Neural cell (in vitro differentiated cells): ENCODE data around the gene TSC22D3. TPM values are rescaled to one million over a fixed set of nuclear protein-coding genes. Genes with fewer than 3 reads are reported as not detected.

Experiments
- H2AFZ ChIP-seq: fragments of 200-600, 300-800 bp; sonication (generic), shearing (Covaris generic); 2 replicates; pipeline ENCODE4 v1.6.0; 2014; ENCODE audit warnings: low read depth, mild to moderate bottlenecking, antibody characterized with exemption, low read length, moderate library complexity
- H3F3A ChIP-seq: fragments of 200-600 bp; shearing (Covaris generic); 2 replicates; pipeline ENCODE4 v1.6.1; 2016; ENCODE audit warnings: mild to moderate bottlenecking, moderate library complexity, mixed read lengths, antibody characterized with exemption, low read length; ENCODE audit not compliant: insufficient read depth, poor library complexity, severe bottlenecking
- H3K27ac ChIP-seq: fragments of 200-600, 300-800 bp; sonication (generic), shearing (Covaris generic); 2 replicates; pipeline ENCODE4 v1.5.1; 2014; ENCODE audit warnings: mild to moderate bottlenecking, low read length, moderate library complexity
- H3K27me3 ChIP-seq: fragments of 300-800, 200-600 bp; sonication (generic), shearing (Covaris generic); 2 replicates; pipeline ENCODE4 v1.6.0; 2014; ENCODE audit warnings: mild to moderate bottlenecking, low read depth, low read length, moderate library complexity; ENCODE audit not compliant: insufficient read depth
- H3K36me3 ChIP-seq: fragments of 300-800, 200-600 bp; sonication (generic), shearing (Covaris generic); 2 replicates; pipeline ENCODE4 v1.5.1; 2014; ENCODE audit warnings: mild to moderate bottlenecking, antibody characterized with exemption, low read length, moderate library complexity; ENCODE audit not compliant: insufficient read depth
- H3K4me2 ChIP-seq: fragments of 300-800, 200-600 bp; sonication (generic), shearing (Covaris generic); 2 replicates; pipeline ENCODE4 v1.6.0; 2014; ENCODE audit warnings: mild to moderate bottlenecking, low read length
- H3K4me3 ChIP-seq: fragments of 300-800, 200-600 bp; sonication (generic), shearing (Covaris generic); 2 replicates; pipeline ENCODE4 v1.5.1; 2014; ENCODE audit warnings: mild to moderate bottlenecking, low read length, moderate library complexity
- H3K79me2 ChIP-seq: fragments of 200-600 bp; shearing (Covaris generic); replicated peaks from 2 replicates; pipeline ENCODE4 v1.6.0; 2014; ENCODE audit warnings: mild to moderate bottlenecking, low read length, moderate library complexity; ENCODE audit not compliant: insufficient read depth
- H3K9ac ChIP-seq: fragments of 300-800, 200-600 bp; sonication (generic), shearing (Covaris generic); 2 replicates; pipeline ENCODE4 v1.6.1; 2016; ENCODE audit warnings: mild to moderate bottlenecking, low read length, mixed read lengths
- H3K9me2 ChIP-seq: fragments of 200-600 bp; shearing (Covaris generic); 2 replicates; pipeline ENCODE4 v1.6.1; 2016; ENCODE audit warnings: mild to moderate bottlenecking, low read length, mixed read lengths; ENCODE audit not compliant: insufficient read depth
- H3K9me3 ChIP-seq: fragments of 200-600, 300-800 bp; sonication (generic), shearing (Covaris generic); 2 replicates; pipeline ENCODE4 v1.6.1; 2016; ENCODE audit warnings: mild to moderate bottlenecking, mixed run types, low read length, moderate library complexity, mixed read lengths
- H4K20me1 ChIP-seq: fragments of 200-600 bp; shearing (Covaris generic); 2 replicates; pipeline ENCODE4 v1.6.1; 2016; ENCODE audit warnings: mild to moderate bottlenecking, mixed run types; ENCODE audit not compliant: insufficient read depth
- EP300 ChIP-seq: fragments of 450-650 bp; conservative IDR thresholded peaks from 2 replicates; pipeline ENCODE4 v1.6.1; 2014; ENCODE audit warnings: antibody characterized with exemption, mild to moderate bottlenecking, moderate library complexity; ENCODE audit not compliant: poor library complexity, severe bottlenecking
- EZH2 ChIP-seq: fragments of 200-600, 300-800 bp; shearing (Covaris generic), sonication (generic); IDR thresholded peaks from 2 replicates; pipeline ENCODE4 v1.6.1; 2014; ENCODE audit warnings: antibody characterized with exemption, low read length, borderline replicate concordance, mild to moderate bottlenecking; ENCODE audit not compliant: insufficient read depth, poor library complexity, severe bottlenecking
- MXI1 ChIP-seq: fragments of 450-650 bp; conservative IDR thresholded peaks from 2 replicates; pipeline ENCODE4 v1.6.1; 2014; ENCODE audit warnings: antibody characterized with exemption, mild to moderate bottlenecking; ENCODE audit not compliant: poor library complexity, severe bottlenecking
- POLR2AphosphoS5 ChIP-seq: IDR thresholded peaks from 2 replicates; pipeline ENCODE4 v1.6.1; 2012
- RAD21 ChIP-seq: fragments of 450-650 bp; conservative IDR thresholded peaks from 2 replicates; pipeline ENCODE4 v1.6.1; 2014; ENCODE audit warnings: antibody characterized with exemption, mild to moderate bottlenecking, moderate library complexity
- SMC3 ChIP-seq: fragments of 450-650 bp; conservative IDR thresholded peaks from 2 replicates; pipeline ENCODE4 v1.6.1; 2014; ENCODE audit warnings: antibody characterized with exemption, mild to moderate bottlenecking, moderate library complexity; ENCODE audit not compliant: poor library complexity
- TAF1 ChIP-seq: IDR thresholded peaks from 2 replicates; pipeline ENCODE4 v1.6.1; 2012; ENCODE audit warnings: low read depth
- polyA plus RNA-seq: library from polyadenylated mRNA; depleted of rRNA; stranded (reverse); fragments of >200 nt; gene quantifications from 2 replicates; pipeline ENCODE4 v1.2.3, GENCODE V29; 2014
- TF ChIP-seq, protein P1 (sequence below): IDR thresholded peaks from 2 replicates; pipeline ENCODE4 v1.6.1; 2012; ENCODE audit warnings: borderline replicate concordance
- TF ChIP-seq, protein P2 (sequence below): fragments of 450-650 bp; IDR thresholded peaks from 2 replicates; pipeline ENCODE4 v1.5.1; 2014; ENCODE audit warnings: antibody characterized with exemption, mild to moderate bottlenecking, moderate library complexity; ENCODE audit not compliant: poor library complexity, severe bottlenecking

Gene TSC22D3
- polyA plus RNA-seq, 1 donor from 2014 or later: 96.8 TPM

GRCh38 chrX:107742700-107743191 lies 32.8 kb downstream of the TSC22D3 start:
- no peaks in the 10 kb centered on the region for H3K9me2 ChIP-seq
- H3K27ac ChIP-seq: no peak overlapping the region
- no peaks in the 10 kb centered on the region for H4K20me1 ChIP-seq
- no peaks in the 10 kb centered on the region for H3K36me3 ChIP-seq
- H3F3A ChIP-seq: no peaks in the 10 kb centered on the region
- H3K27me3 ChIP-seq: no peaks in the 10 kb centered on the region
- H3K4me3 ChIP-seq: no peak overlapping the region
- TF ChIP-seq, protein P1, sequence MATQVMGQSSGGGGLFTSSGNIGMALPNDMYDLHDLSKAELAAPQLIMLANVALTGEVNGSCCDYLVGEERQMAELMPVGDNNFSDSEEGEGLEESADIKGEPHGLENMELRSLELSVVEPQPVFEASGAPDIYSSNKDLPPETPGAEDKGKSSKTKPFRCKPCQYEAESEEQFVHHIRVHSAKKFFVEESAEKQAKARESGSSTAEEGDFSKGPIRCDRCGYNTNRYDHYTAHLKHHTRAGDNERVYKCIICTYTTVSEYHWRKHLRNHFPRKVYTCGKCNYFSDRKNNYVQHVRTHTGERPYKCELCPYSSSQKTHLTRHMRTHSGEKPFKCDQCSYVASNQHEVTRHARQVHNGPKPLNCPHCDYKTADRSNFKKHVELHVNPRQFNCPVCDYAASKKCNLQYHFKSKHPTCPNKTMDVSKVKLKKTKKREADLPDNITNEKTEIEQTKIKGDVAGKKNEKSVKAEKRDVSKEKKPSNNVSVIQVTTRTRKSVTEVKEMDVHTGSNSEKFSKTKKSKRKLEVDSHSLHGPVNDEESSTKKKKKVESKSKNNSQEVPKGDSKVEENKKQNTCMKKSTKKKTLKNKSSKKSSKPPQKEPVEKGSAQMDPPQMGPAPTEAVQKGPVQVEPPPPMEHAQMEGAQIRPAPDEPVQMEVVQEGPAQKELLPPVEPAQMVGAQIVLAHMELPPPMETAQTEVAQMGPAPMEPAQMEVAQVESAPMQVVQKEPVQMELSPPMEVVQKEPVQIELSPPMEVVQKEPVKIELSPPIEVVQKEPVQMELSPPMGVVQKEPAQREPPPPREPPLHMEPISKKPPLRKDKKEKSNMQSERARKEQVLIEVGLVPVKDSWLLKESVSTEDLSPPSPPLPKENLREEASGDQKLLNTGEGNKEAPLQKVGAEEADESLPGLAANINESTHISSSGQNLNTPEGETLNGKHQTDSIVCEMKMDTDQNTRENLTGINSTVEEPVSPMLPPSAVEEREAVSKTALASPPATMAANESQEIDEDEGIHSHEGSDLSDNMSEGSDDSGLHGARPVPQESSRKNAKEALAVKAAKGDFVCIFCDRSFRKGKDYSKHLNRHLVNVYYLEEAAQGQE: no peak
- TF ChIP-seq MXI1 (no peak), EP300 (no peak), RAD21 (no peak), SMC3 (no peak), TAF1 (no peak), POLR2AphosphoS5 (no peak), EZH2 (no peak)
- TF ChIP-seq, protein P2, sequence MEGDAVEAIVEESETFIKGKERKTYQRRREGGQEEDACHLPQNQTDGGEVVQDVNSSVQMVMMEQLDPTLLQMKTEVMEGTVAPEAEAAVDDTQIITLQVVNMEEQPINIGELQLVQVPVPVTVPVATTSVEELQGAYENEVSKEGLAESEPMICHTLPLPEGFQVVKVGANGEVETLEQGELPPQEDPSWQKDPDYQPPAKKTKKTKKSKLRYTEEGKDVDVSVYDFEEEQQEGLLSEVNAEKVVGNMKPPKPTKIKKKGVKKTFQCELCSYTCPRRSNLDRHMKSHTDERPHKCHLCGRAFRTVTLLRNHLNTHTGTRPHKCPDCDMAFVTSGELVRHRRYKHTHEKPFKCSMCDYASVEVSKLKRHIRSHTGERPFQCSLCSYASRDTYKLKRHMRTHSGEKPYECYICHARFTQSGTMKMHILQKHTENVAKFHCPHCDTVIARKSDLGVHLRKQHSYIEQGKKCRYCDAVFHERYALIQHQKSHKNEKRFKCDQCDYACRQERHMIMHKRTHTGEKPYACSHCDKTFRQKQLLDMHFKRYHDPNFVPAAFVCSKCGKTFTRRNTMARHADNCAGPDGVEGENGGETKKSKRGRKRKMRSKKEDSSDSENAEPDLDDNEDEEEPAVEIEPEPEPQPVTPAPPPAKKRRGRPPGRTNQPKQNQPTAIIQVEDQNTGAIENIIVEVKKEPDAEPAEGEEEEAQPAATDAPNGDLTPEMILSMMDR: no peak
- H3K4me2 ChIP-seq: no peak overlapping the region
- H3K9ac ChIP-seq: no peak overlapping the region
- no peaks in the 10 kb centered on the region for H3K79me2 ChIP-seq
- H2AFZ ChIP-seq: no peak overlapping the region
- H3K9me3 ChIP-seq: no peaks in the 10 kb centered on the region

DNA sequence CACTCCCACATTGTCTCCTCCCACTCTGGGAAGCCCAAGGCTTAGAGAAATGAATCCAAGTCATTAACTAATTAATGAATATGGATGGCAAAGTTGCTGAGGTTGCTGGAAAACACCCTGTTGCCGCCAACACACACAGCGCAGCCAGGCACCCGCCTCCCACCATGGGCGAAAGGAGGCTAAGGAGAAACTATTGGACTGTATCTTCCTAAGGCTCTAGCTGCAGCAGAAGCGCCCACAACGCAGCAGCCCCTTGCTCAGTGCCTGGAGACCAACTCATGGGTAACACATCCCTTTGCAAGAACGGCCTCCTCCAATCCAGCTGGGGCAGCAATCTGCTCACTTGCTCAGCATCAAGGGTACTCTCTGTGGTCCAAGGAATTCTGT lies 34.2 kb downstream of the TSC22D3 start:
- H2AFZ ChIP-seq: no peak overlapping the region
- no peaks in the 10 kb centered on the region for H4K20me1 ChIP-seq
- no peak overlapping the region for H3K4me3 ChIP-seq
- no peaks in the 10 kb centered on the region for H3K9me2 ChIP-seq
- no peak overlapping the region for H3K9ac ChIP-seq
- no peaks in the 10 kb centered on the region for H3K27me3 ChIP-seq
- no peak overlapping the region for H3K4me2 ChIP-seq
- no peak for TF ChIP-seq POLR2AphosphoS5
- TF ChIP-seq MXI1: no peak
- no peak for TF ChIP-seq EZH2
- TF ChIP-seq RAD21: no peak
- no peak for TF ChIP-seq EP300
- TF ChIP-seq, protein P1: no peak
- TF ChIP-seq, protein P2: no peak
- TF ChIP-seq SMC3: no peak
- TF ChIP-seq TAF1: no peak
- H3K36me3 ChIP-seq: no peaks in the 10 kb centered on the region
- H3K79me2 ChIP-seq: no peaks in the 10 kb centered on the region
- H3K27ac ChIP-seq: no peak overlapping the region
- no peaks in the 10 kb centered on the region for H3K9me3 ChIP-seq
- no peaks in the 10 kb centered on the region for H3F3A ChIP-seq
